ENCODE measurements around the gene SYDE1.

Gene SYDE1

GRCh38 chr19:15126131-15126910 is 19.1 kb downstream of the SYDE1 start:
- H3K27ac ChIP-seq, result no peak overlapping the region

GRCh38 chr19:15128162-15128770 is 21.1 kb downstream of the SYDE1 start:
- peaks cover 4% of the 10 kb centered on the region for H3K4me1 ChIP-seq (ENCODE audit: low read depth, poor library complexity, severe bottlenecking)
- H3K79me2 ChIP-seq (ENCODE audit: insufficient read depth, low read depth), result no peaks in the 10 kb centered on the region
- H2AFZ ChIP-seq (ENCODE audit: low read depth), result no peak overlapping the region
- H3K4me3 ChIP-seq (IDR thresholded peaks at IDR 0.05; ENCODE audit: insufficient read depth, low read depth, low read length), result no peak overlapping the region
- H3K27ac ChIP-seq, result no peak overlapping the region
- TF ChIP-seq CTCF (conservative IDR thresholded peaks at IDR 0.05; ENCODE audit: low read depth, low read length), result no peak
- H3K4me2 ChIP-seq, result no peak overlapping the region
- no peaks in the 10 kb centered on the region for H3K36me3 ChIP-seq (ENCODE audit: insufficient read depth)
- peaks cover 15% of the 10 kb centered on the region; the same call in 1 of the 2 replicates for H3K27me3 ChIP-seq (ENCODE audit: insufficient read depth, low read depth)
- H3K9ac ChIP-seq, result no peak overlapping the region
- no peaks in the 10 kb centered on the region for H4K20me1 ChIP-seq (ENCODE audit: insufficient read depth)

More at GRCh38 chr19:15126131-15126910, 19.1 kb downstream of the SYDE1 start:
- Histone ChIP-seq H2AFZ (ENCODE audit: low read depth) (peak overlapping the region; percentile 97), H3K36me3 (ENCODE audit: insufficient read depth) (no peaks in the 10 kb centered on the region), H3K4me2 (peak overlapping the region; percentile 40), H3K79me2 (ENCODE audit: insufficient read depth, low read depth) (no peaks in the 10 kb centered on the region), H3K9ac (no peak overlapping the region), H3K4me1 (ENCODE audit: low read depth, poor library complexity, severe bottlenecking) (peaks cover 4% of the 10 kb centered on the region), H3K4me3 (IDR thresholded peaks at IDR 0.05; ENCODE audit: insufficient read depth, low read depth, low read length) (no peak overlapping the region), H3K27me3 (ENCODE audit: insufficient read depth, low read depth) (peaks cover 13% of the 10 kb centered on the region; the same call in 1 of the 2 replicates), H4K20me1 (ENCODE audit: insufficient read depth) (no peaks in the 10 kb centered on the region)
- TF ChIP-seq CTCF (conservative IDR thresholded peaks at IDR 0.05; ENCODE audit: low read depth, low read length), result no peak

- no peak for TF ChIP-seq CTCF (conservative IDR thresholded peaks at IDR 0.05; ENCODE audit: low read depth, low read length)
- peaks cover 15% of the 10 kb centered on the region; the same call in 1 of the 2 replicates for H3K27me3 ChIP-seq (ENCODE audit: insufficient read depth, low read depth)
- no peak overlapping the region for H3K4me3 ChIP-seq (IDR thresholded peaks at IDR 0.05; ENCODE audit: insufficient read depth, low read depth, low read length)
- H3K9ac ChIP-seq, result no peak overlapping the region
- no peak overlapping the region for H3K4me2 ChIP-seq
- no peaks in the 10 kb centered on the region for H4K20me1 ChIP-seq (ENCODE audit: insufficient read depth)
- H3K79me2 ChIP-seq (ENCODE audit: insufficient read depth, low read depth), result no peaks in the 10 kb centered on the region
- H3K4me1 ChIP-seq (ENCODE audit: low read depth, poor library complexity, severe bottlenecking), result peaks cover 4% of the 10 kb centered on the region
- H3K27ac ChIP-seq, result no peak overlapping the region
- H2AFZ ChIP-seq (ENCODE audit: low read depth), result no peak overlapping the region
- H3K36me3 ChIP-seq (ENCODE audit: insufficient read depth), result no peaks in the 10 kb centered on the region
Observed at GRCh38 chr19:15129856-15130585, 22.8 kb downstream of the SYDE1 start.

DNA sequence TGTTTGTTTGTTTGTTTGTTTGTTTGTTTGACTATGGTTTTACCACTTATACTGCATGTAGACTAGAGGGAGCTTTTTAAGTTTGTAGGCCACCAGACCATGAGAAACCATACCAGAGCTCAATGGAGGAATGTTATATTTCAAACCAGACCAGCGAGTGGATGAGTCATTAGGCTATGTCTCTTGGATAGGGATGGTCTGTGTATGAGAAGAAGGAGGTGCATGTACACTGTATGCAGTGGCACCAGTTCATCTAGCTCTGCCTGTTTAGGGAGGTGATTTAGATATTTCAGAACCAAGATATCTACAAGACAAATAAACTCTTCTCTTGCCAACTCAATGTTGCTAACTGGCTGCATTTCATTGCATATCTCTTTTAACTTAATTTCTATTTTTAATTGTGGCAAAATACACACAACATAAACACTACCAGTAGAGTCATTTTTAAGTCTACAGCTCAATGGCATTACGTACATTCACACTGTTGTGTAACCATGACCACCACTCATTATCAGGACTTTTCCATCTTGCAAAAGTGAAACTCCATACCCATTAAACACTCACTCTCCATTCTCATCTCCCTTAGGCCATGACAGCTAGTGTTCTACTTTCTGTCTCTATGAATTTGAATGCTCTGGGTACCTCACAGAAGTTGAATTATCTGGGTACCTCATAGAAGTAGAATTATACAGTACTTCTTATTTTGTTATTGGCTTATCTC is 29.2 kb downstream of the SYDE1 start:
- no peaks in the 10 kb centered on the region for H3K36me3 ChIP-seq (ENCODE audit: insufficient read depth)
- no peak overlapping the region for H3K4me3 ChIP-seq (IDR thresholded peaks at IDR 0.05; ENCODE audit: insufficient read depth, low read depth, low read length)
- H3K9ac ChIP-seq, result no peak overlapping the region
- TF ChIP-seq CTCF (conservative IDR thresholded peaks at IDR 0.05; ENCODE audit: low read depth, low read length), result no peak
- H3K79me2 ChIP-seq (ENCODE audit: insufficient read depth, low read depth), result no peaks in the 10 kb centered on the region
- no peaks in the 10 kb centered on the region for H3K4me1 ChIP-seq (ENCODE audit: low read depth, poor library complexity, severe bottlenecking)
- H3K27me3 ChIP-seq (ENCODE audit: insufficient read depth, low read depth), result peaks cover 12% of the 10 kb centered on the region; the same call in 1 of the 2 replicates
- no peak overlapping the region for H3K4me2 ChIP-seq
- no peak overlapping the region for H2AFZ ChIP-seq (ENCODE audit: low read depth)
- no peak overlapping the region for H3K27ac ChIP-seq
- H4K20me1 ChIP-seq (ENCODE audit: insufficient read depth), result no peaks in the 10 kb centered on the region
